GM12874 (cell line): ENCODE measurements around the gene PHLPP2.

Experiments used
- TF ChIP-seq, protein P1 (sequence below): IDR thresholded peaks from 2 replicates; pipeline ENCODE4 v1.5.1; 2011; ENCODE audit warnings: low read depth, mild to moderate bottlenecking, control low read depth, low read length, moderate library complexity; ENCODE audit not compliant: insufficient read depth

The PHLPP2 gene

GRCh38 chr16:71698491-71698890, 26.0 kb downstream of the PHLPP2 start:
- TF ChIP-seq, protein P1, sequence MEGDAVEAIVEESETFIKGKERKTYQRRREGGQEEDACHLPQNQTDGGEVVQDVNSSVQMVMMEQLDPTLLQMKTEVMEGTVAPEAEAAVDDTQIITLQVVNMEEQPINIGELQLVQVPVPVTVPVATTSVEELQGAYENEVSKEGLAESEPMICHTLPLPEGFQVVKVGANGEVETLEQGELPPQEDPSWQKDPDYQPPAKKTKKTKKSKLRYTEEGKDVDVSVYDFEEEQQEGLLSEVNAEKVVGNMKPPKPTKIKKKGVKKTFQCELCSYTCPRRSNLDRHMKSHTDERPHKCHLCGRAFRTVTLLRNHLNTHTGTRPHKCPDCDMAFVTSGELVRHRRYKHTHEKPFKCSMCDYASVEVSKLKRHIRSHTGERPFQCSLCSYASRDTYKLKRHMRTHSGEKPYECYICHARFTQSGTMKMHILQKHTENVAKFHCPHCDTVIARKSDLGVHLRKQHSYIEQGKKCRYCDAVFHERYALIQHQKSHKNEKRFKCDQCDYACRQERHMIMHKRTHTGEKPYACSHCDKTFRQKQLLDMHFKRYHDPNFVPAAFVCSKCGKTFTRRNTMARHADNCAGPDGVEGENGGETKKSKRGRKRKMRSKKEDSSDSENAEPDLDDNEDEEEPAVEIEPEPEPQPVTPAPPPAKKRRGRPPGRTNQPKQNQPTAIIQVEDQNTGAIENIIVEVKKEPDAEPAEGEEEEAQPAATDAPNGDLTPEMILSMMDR, result no peak

- TF ChIP-seq, protein P1, result no peak
Observed at GRCh38 chr16:71693164-71693563, 31.3 kb downstream of the PHLPP2 start.

GRCh38 chr16:71689901-71690300, 34.6 kb downstream of the PHLPP2 start:
- TF ChIP-seq, protein P1, result no peak

GRCh38 chr16:71687861-71688260, 36.6 kb downstream of the PHLPP2 start:
- TF ChIP-seq, protein P1, result no peak

DNA sequence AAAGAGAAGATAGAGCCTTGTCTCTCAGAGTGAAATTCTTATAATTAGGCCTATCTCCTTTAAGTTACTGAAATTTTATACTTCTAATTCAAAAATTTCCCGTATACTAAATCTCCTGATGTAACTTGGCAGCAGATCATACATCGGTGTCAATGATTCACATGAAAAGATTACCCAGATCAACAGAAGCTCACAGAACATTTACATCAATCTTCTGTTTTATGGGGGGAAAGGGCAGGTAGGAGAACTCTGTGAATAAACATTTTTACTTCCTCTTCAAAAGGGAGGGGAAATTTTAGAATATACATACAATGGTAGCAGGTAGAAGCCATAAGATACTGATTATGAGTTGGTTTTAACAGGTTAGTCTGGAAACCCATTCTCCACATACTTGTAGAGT, 43.1 kb downstream of the PHLPP2 start:
- TF ChIP-seq, protein P1, result no peak

DNA sequence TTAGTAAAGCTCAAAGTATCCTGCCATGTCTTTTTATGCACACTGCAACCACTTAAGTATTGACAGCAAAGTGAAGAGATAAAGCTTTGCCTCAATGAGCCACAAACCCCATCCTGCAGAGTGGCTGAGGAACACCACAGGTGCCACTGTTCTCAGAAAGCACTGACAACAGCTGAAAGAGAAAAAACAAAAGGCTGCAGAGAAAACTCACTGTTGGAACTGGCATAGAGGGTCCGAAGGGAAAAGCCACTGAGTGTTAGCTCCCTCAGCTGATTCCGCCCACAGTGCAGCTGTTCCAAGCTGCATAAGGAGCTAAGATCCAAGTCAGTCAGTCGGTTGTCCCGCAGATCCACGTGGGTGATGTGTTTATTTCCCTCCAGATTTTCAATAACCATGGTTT, 48.3 kb downstream of the PHLPP2 start:
- TF ChIP-seq, protein P1, result no peak

DNA sequence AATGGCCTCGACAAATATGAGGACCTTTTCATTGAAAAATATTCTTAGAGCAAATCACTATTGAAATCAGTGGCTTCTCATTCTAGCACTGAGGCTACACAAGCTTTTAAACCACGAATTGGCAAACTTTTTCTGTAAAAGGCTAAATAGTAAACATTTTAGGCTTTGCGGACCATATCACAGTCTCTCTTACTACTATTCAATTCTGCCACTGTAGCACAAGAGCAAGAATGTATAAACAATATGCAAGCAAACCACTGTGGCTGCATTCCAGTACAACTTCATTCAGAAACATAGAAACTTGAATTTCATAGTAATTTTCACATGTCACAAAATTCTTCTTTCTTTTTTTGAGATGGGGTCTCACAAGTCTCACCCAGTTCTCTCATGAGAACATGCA, 49.1 kb downstream of the PHLPP2 start:
- TF ChIP-seq, protein P1, result no peak

GRCh38 chr16:71674229-71674628, 50.3 kb downstream of the PHLPP2 start:
- TF ChIP-seq, protein P1, result no peak
